IMR-90 (cell line): ENCODE results near the gene FLACC1. TPM values are rescaled to one million over a fixed set of nuclear protein-coding genes. Genes with fewer than 3 reads are reported as not detected.
"Not testable (repeated sequence)": the region's sequence is repeated elsewhere in the genome, so short reads cannot be mapped to it uniquely, and the experiment has no call there.

Experiments
- ATAC-seq: fragments of 200-7000 bp; cut with Tn5 transposase; 2 replicates; pipeline ENCODE4 v1.9.1; 2020; ENCODE audit warnings: low read depth, mild to moderate bottlenecking, moderate library complexity
- BruUV-seq: library from RNA; stranded (reverse); fragments of 400-500 nt; replicated peaks from 2 replicates; lab custom pipeline; 2021; lab: Mats Ljungman, UMichigan
- CTCF ChIA-PET: fragments of 300-600 bp; formaldehyde crosslinking; extraction: SDS; loops from one replicate; lab custom pipeline; 2021; ENCODE audit warnings: antibody characterized with exemption; lab: Yijun Ruan, JAX
- POLR2A ChIA-PET: fragments of 300-600 bp; sonication (Branson Sonifier 250); formaldehyde crosslinking; loops from one replicate; lab custom pipeline; 2022; ENCODE audit warnings: antibody characterized with exemption; ENCODE audit not compliant: unreplicated experiment; lab: Charles Lee
- DNase-seq: peaks from one replicate; pipeline ENCODE4 v3.0.0; 2013
- H2AFZ ChIP-seq: replicated peaks from 2 replicates; pipeline ENCODE3; 2013; ENCODE audit warnings: low read length, mild to moderate bottlenecking; ENCODE audit not compliant: poor library complexity
- H2AK5ac ChIP-seq: 2 replicates; pipeline ENCODE4 v1.6.1; 2013; ENCODE audit warnings: low read depth, low read length, inconsistent platforms
- H2AK9ac ChIP-seq: replicated peaks from 2 replicates; pipeline ENCODE3; 2013; ENCODE audit warnings: mild to moderate bottlenecking, low read depth, low read length, moderate library complexity; ENCODE audit not compliant: poor library complexity
- H2BK120ac ChIP-seq: 2 replicates; pipeline ENCODE4 v1.6.1; 2013; ENCODE audit warnings: low read depth, low read length, inconsistent platforms
- H2BK15ac ChIP-seq: 3 replicates; pipeline ENCODE4 v1.6.1; 2013; ENCODE audit warnings: low read depth, low read length, inconsistent platforms
- H2BK20ac ChIP-seq: 2 replicates; pipeline ENCODE4 v1.6.1; 2013; ENCODE audit warnings: low read depth, mild to moderate bottlenecking, inconsistent platforms, low read length, moderate library complexity
- H2BK5ac ChIP-seq: 2 replicates; pipeline ENCODE4 v1.6.1; 2013; ENCODE audit warnings: mild to moderate bottlenecking, low read depth, low read length, inconsistent platforms; ENCODE audit not compliant: poor library complexity, severe bottlenecking
- H3K14ac ChIP-seq: replicated peaks from 2 replicates; pipeline ENCODE4 v1.6.1; 2013; ENCODE audit warnings: low read depth, low read length, inconsistent platforms
- H3K18ac ChIP-seq: 2 replicates; pipeline ENCODE4 v1.6.1; 2013; ENCODE audit warnings: low read depth, low read length, control low read depth
- H3K23ac ChIP-seq: 2 replicates; pipeline ENCODE4 v1.6.1; 2013; ENCODE audit warnings: low read depth, low read length, inconsistent platforms
- H3K27ac ChIP-seq: 2 replicates; pipeline ENCODE4 v1.5.1; 2013; ENCODE audit warnings: mild to moderate bottlenecking, control low read depth, low read length; ENCODE audit not compliant: insufficient read depth
- H3K27me3 ChIP-seq: 2 replicates; pipeline ENCODE4 v1.6.1; 2013; ENCODE audit warnings: low read length; ENCODE audit not compliant: control insufficient read depth, insufficient read depth
- H3K36me3 ChIP-seq: 2 replicates; pipeline ENCODE4 v1.6.1; 2013; ENCODE audit warnings: low read length, mixed read lengths; ENCODE audit not compliant: control insufficient read depth, insufficient read depth
- H3K4ac ChIP-seq: 2 replicates; pipeline ENCODE4 v1.6.1; 2013; ENCODE audit warnings: low read depth, low read length, inconsistent platforms
- H3K4me1 ChIP-seq: 2 replicates; pipeline ENCODE4 v1.6.1; 2013; ENCODE audit warnings: low read length, mixed read lengths; ENCODE audit not compliant: control insufficient read depth, insufficient read depth
- H3K4me2 ChIP-seq: 2 replicates; pipeline ENCODE4 v1.6.1; 2013; ENCODE audit warnings: low read depth, mild to moderate bottlenecking, control low read depth, low read length, moderate library complexity
- H3K4me3 ChIP-seq: 2 replicates; pipeline ENCODE4 v1.5.1; 2013; ENCODE audit warnings: low read depth, mild to moderate bottlenecking, control low read depth, low read length, moderate library complexity; ENCODE audit not compliant: insufficient read depth
- H3K56ac ChIP-seq: 2 replicates; pipeline ENCODE4 v1.6.1; 2013; ENCODE audit warnings: low read length, inconsistent platforms; ENCODE audit not compliant: insufficient read depth; ENCODE audit errors: extremely low read depth
- H3K79me1 ChIP-seq, 2 experiments: 2 replicates each; pipeline ENCODE4 v1.6.1; 2013; ENCODE audit warnings: low read length in 2 of 2, inconsistent platforms in 1 of 2, low read depth in 1 of 2
- H3K9ac ChIP-seq: 2 replicates; pipeline ENCODE4 v1.6.1; 2013; ENCODE audit warnings: low read depth, low read length, control low read depth
- H3K9me1 ChIP-seq: 2 replicates; pipeline ENCODE4 v1.6.1; 2013; ENCODE audit warnings: low read length, inconsistent platforms; ENCODE audit not compliant: insufficient read depth
- H3K9me3 ChIP-seq: 2 replicates; pipeline ENCODE4 v1.6.1; 2013; ENCODE audit warnings: low read length; ENCODE audit not compliant: control insufficient read depth, insufficient read depth
- H4K20me1 ChIP-seq: 2 replicates; pipeline ENCODE4 v1.6.1; 2013; ENCODE audit warnings: low read length, inconsistent platforms; ENCODE audit not compliant: insufficient read depth
- H4K5ac ChIP-seq: 2 replicates; pipeline ENCODE4 v1.6.1; 2013; ENCODE audit warnings: mild to moderate bottlenecking, low read depth, low read length, control low read depth
- H4K8ac ChIP-seq, 2 experiments: 2 replicates each; pipeline ENCODE4 v1.6.1; 2013; ENCODE audit warnings: low read depth in 2 of 2, low read length in 2 of 2, control low read depth in 1 of 2, inconsistent platforms in 1 of 2
- H4K91ac ChIP-seq: 2 replicates; pipeline ENCODE4 v1.6.1; 2013; ENCODE audit warnings: low read depth, low read length, inconsistent platforms; ENCODE audit not compliant: insufficient read depth
- WGBS, 2 experiments: methylation state at CpG; one replicate each; pipeline versions ENCODE4 v1.1.5 to v1.1.7; 2013; ENCODE audit warnings: missing lambda C conversion rate in 2 of 2; ENCODE audit not compliant: insufficient read length in 1 of 2; ENCODE audit errors: extremely low coverage in 2 of 2; 5-methylcytosine and 5-hydroxymethylcytosine counted together
- dilution Hi-C: fragments of 300-500 bp; cut with HindIII; formaldehyde crosslinking; loops from one replicate; pipeline ENCODE4 v1.14.3; 2018; ENCODE audit warnings: low sequenced_read_pairs; ENCODE audit not compliant: unreplicated experiment
- in situ Hi-C: fragments of 300-500 bp; cut with MboI; formaldehyde crosslinking; loops from 3 replicates; pipeline ENCODE4 v1.14.3; 2019; ENCODE audit warnings: low sequenced_read_pairs, inconsistent platforms, mixed read lengths
- intact Hi-C: fragments of 100-400 bp; cut with micrococcal nuclease; formaldehyde crosslinking; loops from 2 replicates; pipeline ENCODE4 v1.10.0; 2022
- polyA plus RNA-seq, 3 experiments: library from polyadenylated mRNA; depleted of rRNA; stranded (reverse); fragments of >200 nt; gene quantifications; 2 replicates each; pipeline ENCODE4 v1.2.3, GENCODE V29; 2012; ENCODE audit warnings: low replicate concordance in 1 of 3
- total RNA-seq: library from RNA; depleted of rRNA; stranded (reverse); fragments of >200 nt; gene quantifications from 2 replicates; pipeline ENCODE4 v1.2.3, GENCODE V29; 2012

Gene FLACC1
- total and polyA plus RNA-seq, 2 of the 4 experiments (the other 2 are of a cell fraction), result 0.32 to 0.54 TPM

GRCh38 chr2:201369318-201369717 is 12.2 kb upstream of the FLACC1 start:
- H3K23ac ChIP-seq, H3K4me3 ChIP-seq, H4K8ac ChIP-seq, BruUV-seq, H3K79me1 ChIP-seq, intact Hi-C loops, H2BK15ac ChIP-seq, H4K20me1 ChIP-seq, CTCF ChIA-PET, H3K27me3 ChIP-seq, H2BK20ac ChIP-seq, H4K91ac ChIP-seq, in situ Hi-C loops, H3K4me1 ChIP-seq, H3K36me3 ChIP-seq, H2AK5ac ChIP-seq, H3K56ac ChIP-seq, H4K5ac ChIP-seq, H3K27ac ChIP-seq, H2AK9ac ChIP-seq, H3K9me1 ChIP-seq, DNase-seq, H2AFZ ChIP-seq, ATAC-seq, POLR2A ChIA-PET, H3K9me3 ChIP-seq, H3K9ac ChIP-seq, H3K4ac ChIP-seq, H3K18ac ChIP-seq, H2BK120ac ChIP-seq, H2BK5ac ChIP-seq, H3K4me2 ChIP-seq, dilution Hi-C loops, H3K14ac ChIP-seq: not testable (repeated sequence)
- WGBS, 2 experiments, result no CpG with 5 or more reads among the region's 8 CpGs
